ENCODE results near the gene KRT14. TPM values are rescaled to one million over a fixed set of nuclear protein-coding genes. Genes with fewer than 3 reads are reported as not detected.
"Not testable (repeated sequence)": the region's sequence is repeated elsewhere in the genome, so short reads cannot be mapped to it uniquely, and the experiment has no call there.

The KRT14 gene
- total RNA-seq, 8 experiments from 2014 or later: 0.18 to 1.3 (median 0.54) TPM; not detected in 3

DNA sequence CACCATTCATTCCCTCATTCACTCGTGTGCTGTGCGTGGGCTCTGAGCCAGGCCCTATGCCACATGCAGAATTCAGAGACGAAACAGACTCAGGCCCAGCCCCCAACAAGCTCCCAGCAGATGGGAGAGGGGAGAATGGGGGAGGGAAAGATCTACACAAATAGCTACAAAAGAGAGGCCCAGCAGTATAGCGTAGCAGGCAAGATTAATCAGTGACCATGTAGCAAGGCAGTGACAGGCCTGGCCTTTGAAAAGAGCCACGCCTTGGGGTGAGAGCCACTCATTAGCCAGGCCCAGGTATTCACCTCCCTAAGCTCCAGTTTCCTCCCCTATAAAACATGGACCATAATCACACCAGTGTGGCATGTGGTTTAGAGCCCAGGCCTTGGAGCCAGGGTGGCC lies 42.2 kb downstream of the KRT14 start:
- H3K4me3 ChIP-seq: no peak overlapping the region
- WGBS, 10 experiments: 0 to 43% (median 4%) methylated on average over 1 to 4 of the region's 5 CpGs; no CpG with 5 or more reads in 3 of the 10 experiments
- in situ Hi-C loops (cut with MboI; ENCODE audit: low pct_unique_long_range_greater_than_20kb in 2 of 9, low sequenced_read_pairs in 9 of 9, unreplicated experiment in 9 of 9): no loop called here
- ATAC-seq (replicated peaks in 6 of 8): peak in 5 of 8 experiments; percentile 73 to 82 (median 78)
- peak overlapping the region; percentile 43 to 72 for H3K27ac ChIP-seq
- H3K4me1 ChIP-seq (replicated peaks in 1 of 2): peaks cover 15 to 17% of the 10 kb centered on the region in 2 donors

GRCh38 chr17:41542786-41543185 lies 43.9 kb downstream of the KRT14 start:
- H3K4me1 ChIP-seq (replicated peaks in 1 of 2): peaks cover 18 to 23% of the 10 kb centered on the region in 2 donors
- in situ Hi-C loops (cut with MboI; ENCODE audit: low pct_unique_long_range_greater_than_20kb in 2 of 9, low sequenced_read_pairs in 9 of 9, unreplicated experiment in 9 of 9); H3K27ac ChIP-seq; ATAC-seq (replicated peaks in 6 of 8); H3K4me3 ChIP-seq: not testable (repeated sequence)
- WGBS, 10 experiments: 0 to 100% (median 87%) methylated on average over 1 to 9 of the region's 10 CpGs; no CpG with 5 or more reads in 2 of the 10 experiments

DNA sequence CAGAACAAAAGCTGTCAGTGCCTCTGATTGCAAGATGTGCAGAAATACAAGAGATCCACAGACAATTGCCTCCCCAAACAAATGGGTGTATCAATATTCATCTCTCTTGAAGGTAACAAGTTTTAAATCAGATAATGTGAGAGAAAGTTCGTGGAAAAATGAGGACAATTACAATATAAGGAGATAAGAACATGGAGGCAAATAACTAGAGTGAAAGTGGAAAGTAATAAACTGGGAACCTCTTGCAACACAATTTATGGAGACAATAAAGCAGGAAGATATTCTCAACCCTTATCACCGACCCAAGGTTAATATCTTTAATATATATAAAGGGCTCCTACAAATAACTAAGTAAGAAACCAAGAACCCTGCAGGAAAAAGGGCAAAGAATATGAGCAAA lies 44.3 kb downstream of the KRT14 start:
- no peak overlapping the region for H3K4me3 ChIP-seq
- WGBS, 10 experiments: 0 to 100% (median 78%) methylated on average over 1 to 2 of the region's 2 CpGs
- ATAC-seq (replicated peaks in 6 of 8): no peak
- H3K27ac ChIP-seq: no peak overlapping the region
- peaks cover 18 to 23% of the 10 kb centered on the region in 2 donors for H3K4me1 ChIP-seq (replicated peaks in 1 of 2)
- in situ Hi-C loops (cut with MboI; ENCODE audit: low pct_unique_long_range_greater_than_20kb in 2 of 9, low sequenced_read_pairs in 9 of 9, unreplicated experiment in 9 of 9): no loop called here

DNA sequence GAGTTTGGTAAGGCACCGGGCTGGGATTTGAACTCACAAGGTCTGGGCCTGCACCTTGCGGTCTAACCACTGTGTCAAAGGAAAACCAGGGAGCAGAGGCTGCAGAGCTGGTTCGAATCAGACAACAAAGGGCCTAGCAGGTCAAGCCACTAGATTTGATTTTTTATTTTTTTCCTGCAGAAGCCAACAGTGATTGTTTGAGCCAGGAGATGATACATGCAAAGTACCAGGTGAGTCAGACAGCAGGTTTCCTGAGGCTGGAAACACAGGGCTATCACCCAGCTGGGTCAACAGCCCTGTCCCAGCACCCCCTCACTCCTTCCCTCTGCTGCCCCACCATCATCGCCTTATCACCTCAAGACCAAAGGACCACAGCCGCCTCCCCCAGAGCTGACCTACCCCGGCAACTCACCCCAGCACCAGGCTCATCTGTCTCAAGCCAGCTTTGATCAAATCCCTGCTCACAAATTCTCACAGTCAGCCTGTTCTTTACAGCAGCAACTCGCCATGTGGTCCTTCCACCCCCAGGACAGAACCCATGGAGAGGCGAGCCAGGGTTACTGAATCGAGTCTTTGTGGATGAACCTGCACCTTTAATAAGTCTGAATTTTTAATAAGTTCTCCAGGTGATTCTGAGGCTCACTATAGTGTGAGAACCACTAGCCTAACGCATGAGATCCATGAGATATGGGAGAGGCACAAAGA lies 45.6 kb downstream of the KRT14 start:
- WGBS, 10 experiments: 40 to 100% (median 89%) methylated on average over 1 to 5 of the region's 10 CpGs; no CpG with 5 or more reads in 2 of the 10 experiments
- Histone ChIP-seq H3K27ac (no peak overlapping the region), H3K4me3 (no peak overlapping the region), H3K4me1 (replicated peaks in 1 of 2) (peaks cover 18 to 23% of the 10 kb centered on the region in 2 donors)
- ATAC-seq (replicated peaks in 6 of 8): no peak
- in situ Hi-C loops (cut with MboI; ENCODE audit: low pct_unique_long_range_greater_than_20kb in 2 of 9, low sequenced_read_pairs in 9 of 9, unreplicated experiment in 9 of 9): no loop called here

- peaks cover 24 to 31% of the 10 kb centered on the region in 2 donors for H3K4me1 ChIP-seq (replicated peaks in 1 of 2)
- H3K27ac ChIP-seq: no peak overlapping the region
- H3K4me3 ChIP-seq: no peak overlapping the region
- 20 to 86% (median 60%) methylated on average over 1 to 3 of the region's 7 CpGs; no CpG with 5 or more reads in 3 of the 10 experiments for WGBS, 10 experiments
- no peak for ATAC-seq (replicated peaks in 6 of 8)
- in situ Hi-C loops (cut with MboI; ENCODE audit: low pct_unique_long_range_greater_than_20kb in 2 of 9, low sequenced_read_pairs in 9 of 9, unreplicated experiment in 9 of 9): no loop called here
These were observed 46.6 kb downstream of the KRT14 start for GRCh38 chr17:41539979-41540701.

DNA sequence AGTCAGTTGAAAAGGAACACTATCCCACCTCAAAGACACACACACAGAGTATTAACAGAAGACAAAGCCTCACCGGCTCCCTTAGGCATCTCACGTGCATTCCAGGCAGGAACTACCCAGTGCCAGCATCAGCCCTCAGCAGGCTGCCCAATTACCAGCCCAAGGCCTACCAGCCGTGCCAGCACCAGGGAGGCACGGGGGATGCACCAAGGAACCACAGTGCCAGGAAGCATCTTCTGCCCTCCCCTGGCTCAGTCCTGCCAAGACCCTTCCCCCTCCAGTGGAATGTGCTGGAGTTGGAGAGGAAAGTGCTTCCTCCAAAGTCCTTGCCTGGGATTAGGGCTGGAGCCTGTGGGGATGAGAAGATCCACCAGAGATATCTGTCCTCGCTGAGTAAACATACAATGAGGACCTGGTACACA lies 47.6 kb downstream of the KRT14 start:
- Histone ChIP-seq H3K4me1 (replicated peaks in 1 of 2) (peaks cover 15 to 21% of the 10 kb centered on the region in 2 donors), H3K27ac (peak overlapping the region; percentile 0 to 36), H3K4me3 (no peak overlapping the region)
- in situ Hi-C loops (cut with MboI; ENCODE audit: low pct_unique_long_range_greater_than_20kb in 2 of 9, low sequenced_read_pairs in 9 of 9, unreplicated experiment in 9 of 9): no loop called here
- WGBS, 10 experiments: 35 to 86% (median 50%) methylated on average over 1 to 3 of the region's 5 CpGs; no CpG with 5 or more reads in 5 of the 10 experiments
- ATAC-seq (replicated peaks in 6 of 8): peak in 5 of 8 experiments; percentile 18 to 46 (median 35)

- peaks cover 15 to 21% of the 10 kb centered on the region in 2 donors for H3K4me1 ChIP-seq (replicated peaks in 1 of 2)
- in situ Hi-C loops (cut with MboI; ENCODE audit: low pct_unique_long_range_greater_than_20kb in 2 of 9, low sequenced_read_pairs in 9 of 9, unreplicated experiment in 9 of 9): no loop called here
- ATAC-seq (replicated peaks in 6 of 8): peak in 5 of 8 experiments; percentile 79 to 86 (median 83)
- H3K27ac ChIP-seq: peak overlapping the region; percentile 0 to 36
- H3K4me3 ChIP-seq: no peak overlapping the region
- 73% methylated on average over 3 of the region's 5 CpGs; no CpG with 5 or more reads in 9 of the 10 experiments for WGBS, 10 experiments
These were observed 48.1 kb downstream of the KRT14 start for GRCh38 chr17:41538565-41538991.

- 50 to 100% (median 86%) methylated on average over 1 to 8 of the region's 9 CpGs; no CpG with 5 or more reads in 5 of the 10 experiments for WGBS, 10 experiments
- in situ Hi-C loops (cut with MboI; ENCODE audit: low pct_unique_long_range_greater_than_20kb in 2 of 9, low sequenced_read_pairs in 9 of 9, unreplicated experiment in 9 of 9): no loop called here
- ATAC-seq (replicated peaks in 6 of 8): peak in 1 of 8 experiments; percentile 12
These were observed 48.7 kb downstream of the KRT14 start for GRCh38 chr17:41537990-41538389.

GRCh38 chr17:41537614-41537954 lies 49.1 kb downstream of the KRT14 start:
- in situ Hi-C loops (cut with MboI; ENCODE audit: low pct_unique_long_range_greater_than_20kb in 2 of 9, low sequenced_read_pairs in 9 of 9, unreplicated experiment in 9 of 9): no loop called here
- H3K4me1 ChIP-seq (replicated peaks in 1 of 2): peaks cover 15 to 21% of the 10 kb centered on the region in 2 donors
- no peak overlapping the region for H3K27ac ChIP-seq
- WGBS, 10 experiments: 80 to 100% (median 96%) methylated on average over 1 to 4 of the region's 7 CpGs; no CpG with 5 or more reads in 4 of the 10 experiments
- no peak overlapping the region for H3K4me3 ChIP-seq
- ATAC-seq (replicated peaks in 6 of 8): no peak

More at GRCh38 chr17:41537990-41538389, 48.7 kb downstream of the KRT14 start:
- Histone ChIP-seq H3K27ac (no peak overlapping the region), H3K4me1 (replicated peaks in 1 of 2) (peaks cover 15 to 21% of the 10 kb centered on the region in 2 donors), H3K4me3 (no peak overlapping the region)

- H3K27ac ChIP-seq: no peak overlapping the region
- in situ Hi-C loops (cut with MboI; ENCODE audit: low pct_unique_long_range_greater_than_20kb in 2 of 9, low sequenced_read_pairs in 9 of 9, unreplicated experiment in 9 of 9): no loop called here
- no peak overlapping the region for H3K4me3 ChIP-seq
- 80 to 100% (median 100%) methylated on average over 1 of the region's 7 CpGs; no CpG with 5 or more reads in 7 of the 10 experiments for WGBS, 10 experiments
- ATAC-seq (replicated peaks in 6 of 8): no peak
- H3K4me1 ChIP-seq (replicated peaks in 1 of 2): peaks cover 15 to 21% of the 10 kb centered on the region in 2 donors
These were observed 49.7 kb downstream of the KRT14 start for GRCh38 chr17:41536741-41537613.

- H3K4me1 ChIP-seq (replicated peaks in 1 of 2): peaks cover 15 to 21% of the 10 kb centered on the region in 2 donors
- ATAC-seq (replicated peaks in 6 of 8): no peak
- no peak overlapping the region for H3K4me3 ChIP-seq
- WGBS, 10 experiments: 20 to 89% (median 60%) methylated on average over 1 to 6 of the region's 15 CpGs; no CpG with 5 or more reads in 5 of the 10 experiments
- in situ Hi-C loops (cut with MboI; ENCODE audit: low pct_unique_long_range_greater_than_20kb in 2 of 9, low sequenced_read_pairs in 9 of 9, unreplicated experiment in 9 of 9): no loop called here
- H3K27ac ChIP-seq: no peak overlapping the region
These were observed 50.8 kb downstream of the KRT14 start for GRCh38 chr17:41535764-41536481.

Measured in motor neuron (in vitro differentiated cells).